HepG2 (cell line): ENCODE results near the gene DCPS. TPM values are rescaled to one million over a fixed set of nuclear protein-coding genes. Genes with fewer than 3 reads are reported as not detected.
A peak's percentile ranks its signal among the peaks of the same experiment; 100 is the strongest.

ENCODE experiments used
- ELF4 ChIP-seq: sonication (generic); formaldehyde crosslinking; IDR thresholded peaks from 2 replicates; pipeline ENCODE4 v1.5.0; 2020; ENCODE audit warnings: missing genetic modification reagents, mild to moderate bottlenecking, moderate library complexity, borderline replicate concordance
- ETV6 ChIP-seq: sonication (generic); formaldehyde crosslinking; conservative IDR thresholded peaks from 2 replicates; pipeline ENCODE4 v1.4.0; 2020; ENCODE audit warnings: missing genetic modification reagents
- FOSL1 ChIP-seq: sonication (generic); formaldehyde crosslinking; IDR thresholded peaks from 2 replicates; pipeline ENCODE4 v1.9.0; 2021; ENCODE audit warnings: missing genetic modification reagents, borderline replicate concordance
- JUND ChIP-seq: sonication (generic); formaldehyde crosslinking; IDR thresholded peaks from 2 replicates; pipeline ENCODE4 v1.8.0; 2022; ENCODE audit warnings: mild to moderate bottlenecking, missing genetic modification reagents
- MXD1 ChIP-seq: sonication (generic); formaldehyde crosslinking; IDR thresholded peaks from 2 replicates; pipeline ENCODE4 v1.4.0; 2020; ENCODE audit warnings: mild to moderate bottlenecking, missing genetic modification reagents
- MYC ChIP-seq: sonication (generic); formaldehyde crosslinking; IDR thresholded peaks from 2 replicates; pipeline ENCODE4 v1.9.0; 2021; ENCODE audit warnings: missing genetic modification reagents, borderline replicate concordance
- PAXIP1 ChIP-seq: sonication (generic); formaldehyde crosslinking; conservative IDR thresholded peaks from 2 replicates; pipeline ENCODE4 v1.4.0; 2020; ENCODE audit warnings: mild to moderate bottlenecking, missing genetic modification reagents, moderate library complexity
- POLR2A ChIP-seq, 2 experiments: IDR thresholded peaks; 2 replicates each; pipeline ENCODE4 v1.6.1; 2011; ENCODE audit warnings: low read depth in 2 of 2, low read length in 2 of 2, mild to moderate bottlenecking in 1 of 2, moderate library complexity in 1 of 2; ENCODE audit not compliant: insufficient read depth in 1 of 2
- POLR2G ChIP-seq: fragments of 200-400 bp; formaldehyde crosslinking; IDR thresholded peaks from 2 replicates; pipeline ENCODE4 v1.6.1; 2018; ENCODE audit warnings: mild to moderate bottlenecking, low read depth, low read length, moderate library complexity
- TEAD3 ChIP-seq: optimal IDR thresholded peaks from 2 replicates; pipeline ENCODE3; 2016; ENCODE audit warnings: borderline replicate concordance
- TFDP1 ChIP-seq: IDR thresholded peaks from 2 replicates; pipeline ENCODE4 v1.6.1; 2016; ENCODE audit warnings: missing compliant biosample characterization, missing genetic modification reagents, borderline replicate concordance
- YY1 ChIP-seq: IDR thresholded peaks from 2 replicates; pipeline ENCODE4 v1.6.1; 2011; ENCODE audit warnings: low read length, low read depth, moderate library complexity, mild to moderate bottlenecking; ENCODE audit not compliant: insufficient read depth, insufficient replicate concordance
- ZNF333 ChIP-seq: sonication (generic); formaldehyde crosslinking; IDR thresholded peaks from 2 replicates; pipeline ENCODE4 v1.4.0; 2020; ENCODE audit warnings: mild to moderate bottlenecking, missing genetic modification reagents, borderline replicate concordance
- ZNF550 ChIP-seq: sonication (generic); formaldehyde crosslinking; IDR thresholded peaks from 2 replicates; pipeline ENCODE4 v1.4.0; 2020; ENCODE audit warnings: mild to moderate bottlenecking, missing genetic modification reagents, borderline replicate concordance
- ZNF552 ChIP-seq: sonication (generic); formaldehyde crosslinking; IDR thresholded peaks from 2 replicates; pipeline ENCODE4 v1.9.0; 2022; ENCODE audit warnings: missing genetic modification reagents, mild to moderate bottlenecking, borderline replicate concordance
- ZNF574 ChIP-seq: sonication (generic); formaldehyde crosslinking; IDR thresholded peaks from 2 replicates; pipeline ENCODE4 v1.4.0; 2020; ENCODE audit warnings: missing genetic modification reagents
- ZNF607 ChIP-seq: sonication (generic); formaldehyde crosslinking; IDR thresholded peaks from 2 replicates; pipeline ENCODE4 v1.5.1; 2020; ENCODE audit warnings: missing genetic modification reagents, mild to moderate bottlenecking, borderline replicate concordance
- ZNF691 ChIP-seq: sonication (generic); formaldehyde crosslinking; IDR thresholded peaks from 2 replicates; pipeline ENCODE4 v1.4.0; 2020; ENCODE audit warnings: missing genetic modification reagents, low read depth, mild to moderate bottlenecking, borderline replicate concordance
- ZNF780A ChIP-seq: sonication (generic); formaldehyde crosslinking; IDR thresholded peaks from 2 replicates; pipeline ENCODE4 v1.8.0; 2022; ENCODE audit warnings: mild to moderate bottlenecking, missing genetic modification reagents, moderate library complexity
- polyA plus RNA-seq, 8 experiments: library from polyadenylated mRNA; depleted of rRNA in 3 of 8; stranded (reverse) in 7 of 8; unstranded in 1 of 8; fragments of >200 nt; fragmentation: Illumina TruSeq in 4 of 8; extraction: Trizol in 4 of 8; gene quantifications; 2 replicates each; pipeline versions ENCODE4 v1.2.1 to v1.2.3, GENCODE V29; 2011 to 2016; ENCODE audit warnings: low read depth in 4 of 8, missing spikeins in 1 of 8, mixed read lengths in 1 of 8; ENCODE audit not compliant: insufficient read depth in 1 of 8
- total RNA-seq, 5 experiments: library from RNA; depleted of rRNA; stranded (reverse); fragments of >200 nt; fragmentation: Illumina TruSeq; extraction: Trizol; gene quantifications; 2 replicates each; pipeline ENCODE4 v1.2.3, GENCODE V29; 2016; ENCODE audit warnings: low read depth in 1 of 5

Gene DCPS
- total and polyA plus RNA-seq, 2 of the 13 experiments (the other 11 are each of a cell fraction or from before 2014, with no cell fraction given), result 21.9 to 22.5 TPM

GRCh38 chr11:126303623-126304456, at the start of gene DCPS (continued):
- TF ChIP-seq ZNF691 (CRISPR knock-in tag) (peak; percentile 63; the same call in 1 of the 2 replicates), ZNF333 (CRISPR knock-in tag) (peak; percentile 67; the same call in 1 of the 2 replicates), MYC (CRISPR knock-in tag) (peak; percentile 95), ZNF550 (CRISPR knock-in tag) (0 out of 2 replicates have a peak, but pooled peaks have one; percentile 77), PAXIP1 (CRISPR knock-in tag) (peak; percentile 56; the same call in 1 of the 2 replicates), MXD1 (CRISPR knock-in tag) (peak; percentile 85), ZNF552 (CRISPR knock-in tag) (peak; percentile 71; the same call in 1 of the 2 replicates), JUND (CRISPR knock-in tag) (peak; percentile 72), TFDP1 (CRISPR knock-in tag) (peak; percentile 75), ELF4 (CRISPR knock-in tag) (no peak), YY1 (peak; percentile 94), POLR2A (IDR thresholded peaks at IDR 0.05; ENCODE audit: insufficient read depth in 1 of 2, low read depth in 2 of 2, low read length in 2 of 2) (peak; percentile 94 to 96), POLR2G (peak; percentile 99), ZNF574 (peak; percentile 88), FOSL1 (no peak), ZNF607 (CRISPR knock-in tag) (peak; percentile 96), ZNF780A (CRISPR knock-in tag) (peak; percentile 86; the same call in 1 of the 2 replicates), ETV6 (CRISPR knock-in tag) (peak; percentile 85), TEAD3 (CRISPR knock-in tag) (peak; percentile 75)
